GM23338 (cell line): ENCODE data around the gene TAF11L10. TPM values are rescaled to one million over a fixed set of nuclear protein-coding genes. Genes with fewer than 3 reads are reported as not detected.
"Not testable (repeated sequence)": the region's sequence is repeated elsewhere in the genome, so short reads cannot be mapped to it uniquely, and the experiment has no call there.

Experiments
- ATAC-seq: fragments of 200-7000 bp; cut with Tn5 transposase; 3 replicates; pipeline ENCODE4 v1.9.1; 2020
- DNase-seq: peaks from one replicate; pipeline ENCODE4 v3.0.0-alpha.2; 2015; ENCODE audit warnings: low spot score
- H2AFZ ChIP-seq: fragments of 200-600 bp; sonication (generic); 2 replicates; pipeline ENCODE4 v1.8.0; 2016; ENCODE audit warnings: antibody characterized with exemption, mild to moderate bottlenecking, moderate library complexity
- H3F3A ChIP-seq: fragments of 200-600 bp; sonication (generic); replicated peaks from 2 replicates; pipeline ENCODE4 v1.8.0; 2017; ENCODE audit warnings: antibody characterized with exemption, mixed run types, low read depth
- H3K27ac ChIP-seq: fragments of 200-600 bp; sonication (generic); 2 replicates; pipeline ENCODE4 v1.6.1; 2016; ENCODE audit warnings: low read depth
- H3K27me3 ChIP-seq: fragments of 200-600 bp; sonication (generic); 2 replicates; pipeline ENCODE4 v1.8.0; 2016; ENCODE audit warnings: mild to moderate bottlenecking, mixed run types, moderate library complexity; ENCODE audit not compliant: insufficient read depth
- H3K36me3 ChIP-seq: fragments of 200-600 bp; sonication (generic); 2 replicates; pipeline ENCODE4 v1.8.0; 2016; ENCODE audit warnings: mild to moderate bottlenecking; ENCODE audit not compliant: insufficient read depth
- H3K4me1 ChIP-seq: fragments of 200-600 bp; sonication (generic); 2 replicates; pipeline ENCODE4 v1.8.0; 2016; ENCODE audit warnings: mild to moderate bottlenecking, moderate library complexity; ENCODE audit not compliant: insufficient read depth
- H3K4me2 ChIP-seq: fragments of 200-600 bp; sonication (generic); 2 replicates; pipeline ENCODE4 v1.7.1; 2017; ENCODE audit warnings: mixed run types
- H3K4me3 ChIP-seq: fragments of 200-600 bp; sonication (generic); 2 replicates; pipeline ENCODE4 v1.6.1; 2016; ENCODE audit warnings: mixed run types
- H3K79me2 ChIP-seq: fragments of 200-600 bp; sonication (generic); replicated peaks from 2 replicates; pipeline ENCODE4 v1.8.0; 2017; ENCODE audit warnings: mild to moderate bottlenecking; ENCODE audit not compliant: insufficient read depth
- H3K9me2 ChIP-seq: fragments of 200-600 bp; sonication (generic); 2 replicates; pipeline ENCODE4 v1.8.0; 2017; ENCODE audit not compliant: insufficient read depth
- H4K20me1 ChIP-seq: fragments of 200-600 bp; sonication (generic); replicated peaks from 2 replicates; pipeline ENCODE4 v1.8.0; 2017; ENCODE audit warnings: mild to moderate bottlenecking; ENCODE audit not compliant: insufficient read depth
- H3K27ac Mint-ChIP-seq: 2 replicates; pipeline ENCODE4 v1.8.0; 2020; ENCODE audit warnings: inconsistent platforms, mild to moderate bottlenecking, moderate library complexity, mixed read lengths
- H3K27me3 Mint-ChIP-seq: 3 replicates; pipeline ENCODE4 v1.8.0; 2022; ENCODE audit warnings: low read depth, mild to moderate bottlenecking, moderate library complexity, mixed read lengths, inconsistent platforms; ENCODE audit not compliant: insufficient read depth, poor library complexity
- H3K36me3 Mint-ChIP-seq: 3 replicates; pipeline ENCODE4 v1.8.0; 2021; ENCODE audit warnings: low read depth, mild to moderate bottlenecking, inconsistent platforms, moderate library complexity, mixed read lengths
- H3K4me1 Mint-ChIP-seq: 3 replicates; pipeline ENCODE4 v1.8.0; 2020; ENCODE audit warnings: mild to moderate bottlenecking, inconsistent platforms, mixed read lengths
- H3K4me3 Mint-ChIP-seq: 3 replicates; pipeline ENCODE4 v1.8.0; 2021; ENCODE audit warnings: moderate library complexity, mild to moderate bottlenecking, inconsistent platforms, mixed read lengths
- H3K9me3 Mint-ChIP-seq: 3 replicates; pipeline ENCODE4 v1.8.0; 2020; ENCODE audit warnings: moderate library complexity, mild to moderate bottlenecking, inconsistent platforms, mixed read lengths
- CREB1 ChIP-seq: fragments of 250-450 bp; sonication (Bioruptor Pico); IDR thresholded peaks from 2 replicates; pipeline ENCODE4 v1.5.0; 2020; ENCODE audit warnings: low read depth, mild to moderate bottlenecking, moderate library complexity
- EZH2 ChIP-seq: fragments of 200-600 bp; sonication (generic); IDR thresholded peaks from one replicate; pipeline ENCODE4 v1.8.0; 2017; ENCODE audit warnings: antibody characterized with exemption, mild to moderate bottlenecking, low read depth; ENCODE audit not compliant: unreplicated experiment
- EZH2phosphoT487 ChIP-seq: fragments of 200-600 bp; sonication (generic); IDR thresholded peaks from one replicate; pipeline ENCODE4 v1.8.1; 2018; ENCODE audit warnings: antibody characterized with exemption; ENCODE audit not compliant: unreplicated experiment
- JUNB ChIP-seq: IDR thresholded peaks from one replicate; pipeline ENCODE4 v1.6.1; 2016; ENCODE audit warnings: antibody characterized with exemption; ENCODE audit not compliant: unreplicated experiment
- POLR2AphosphoS5 ChIP-seq: IDR thresholded peaks from 2 replicates; pipeline ENCODE4 v1.6.1; 2016; ENCODE audit warnings: antibody characterized with exemption, low read depth
- ZNF114 ChIP-seq: fragments of 250-450 bp; sonication (Bioruptor Pico); IDR thresholded peaks from 2 replicates; pipeline ENCODE4 v1.5.0; 2020; ENCODE audit warnings: mild to moderate bottlenecking, moderate library complexity
- ZNF331 ChIP-seq: fragments of 250-450 bp; sonication (Bioruptor Pico); IDR thresholded peaks from 2 replicates; pipeline ENCODE4 v1.5.0; 2020; ENCODE audit warnings: low read depth, mild to moderate bottlenecking, moderate library complexity
- polyA plus RNA-seq: library from polyadenylated mRNA; unstranded; fragments of >200 nt; fragmentation: Nextera tagmentation; extraction: Ambion mirVana; gene quantifications from 2 replicates; pipeline ENCODE4 v1.2.1, GENCODE V29; 2016
- total RNA-seq: library from RNA; depleted of rRNA; stranded (reverse); fragments of >200 nt; shearing (Covaris generic); gene quantifications from 2 replicates; pipeline ENCODE4 v1.2.3, GENCODE V29; 2014
- TF ChIP-seq, protein P1 (sequence below): fragments of 250-450 bp; sonication (Bioruptor Pico); IDR thresholded peaks from 2 replicates; pipeline ENCODE4 v1.5.0; 2020; ENCODE audit warnings: mild to moderate bottlenecking, moderate library complexity
- TF ChIP-seq, protein P2 (sequence below): IDR thresholded peaks from one replicate; pipeline ENCODE4 v1.6.1; 2018; ENCODE audit warnings: antibody characterized with exemption; ENCODE audit not compliant: unreplicated experiment
- TF ChIP-seq, protein P3 (sequence below): IDR thresholded peaks from 2 replicates; pipeline ENCODE4 v1.6.1; 2016; ENCODE audit warnings: antibody characterized with exemption

The TAF11L10 gene
- total and polyA plus RNA-seq, 2 experiments from 2014 or later = not detected

DNA sequence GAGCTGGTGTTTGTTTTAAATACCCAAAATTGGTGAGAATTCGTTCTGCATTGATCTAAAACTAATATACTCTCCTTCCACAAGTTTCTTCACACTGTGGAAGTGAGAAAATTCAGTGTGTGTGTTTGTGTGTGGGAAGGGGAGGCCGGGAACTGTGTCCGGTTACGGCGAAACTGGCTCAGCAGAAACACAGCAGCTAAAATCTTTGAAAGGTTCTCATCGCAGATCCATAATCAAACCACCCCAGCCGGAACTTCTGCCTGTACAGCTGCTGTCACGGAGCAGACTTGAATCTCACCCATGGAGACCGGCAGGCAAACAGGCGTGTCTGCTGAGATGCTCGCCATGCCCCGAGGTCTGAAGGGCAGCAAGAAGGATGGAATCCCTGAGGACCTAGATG is 34.2 kb upstream of the TAF11L10 start, which contains the start of gene TAF11L13:
Gene TAF11L13 (plus strand): TSS at position 301 of the 400 bp plus-strand sequence.
- H3K36me3 Mint-ChIP-seq, H3K27ac Mint-ChIP-seq, H3K4me3 Mint-ChIP-seq, H3K4me1 ChIP-seq, H3K27me3 Mint-ChIP-seq, H3K79me2 ChIP-seq, H4K20me1 ChIP-seq, H3K27me3 ChIP-seq, H3F3A ChIP-seq, H3K4me2 ChIP-seq, H3K4me3 ChIP-seq, H3K36me3 ChIP-seq, H2AFZ ChIP-seq, DNase-seq, H3K9me2 ChIP-seq, H3K9me3 Mint-ChIP-seq, H3K27ac ChIP-seq, H3K4me1 Mint-ChIP-seq, ATAC-seq: not testable (repeated sequence)

DNA sequence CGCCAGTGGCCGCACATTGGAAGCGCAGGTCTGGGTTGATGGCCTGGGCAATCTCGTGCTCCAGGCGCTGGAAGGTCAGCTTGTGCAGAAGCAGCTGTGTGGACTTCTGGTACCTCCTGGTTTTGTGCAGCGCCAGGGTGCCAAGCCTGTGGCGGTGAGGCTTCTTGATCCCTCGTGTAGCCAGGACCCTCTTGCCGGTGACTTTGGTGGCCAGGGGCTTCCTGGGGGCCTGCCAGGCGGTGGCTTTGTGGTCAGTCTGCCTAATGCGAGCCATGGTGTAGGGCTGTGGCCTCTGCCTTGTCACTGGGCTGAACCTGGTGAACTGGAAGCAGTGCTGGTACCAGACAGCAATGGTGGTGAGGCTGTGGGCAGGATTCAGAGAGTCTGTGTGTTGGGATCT is 28.1 kb upstream of the TAF11L10 start:
- no peaks in the 10 kb centered on the region for H3K4me1 ChIP-seq
- no peak for ATAC-seq
- no peak overlapping the region for H3K4me2 ChIP-seq
- Mint-ChIP-seq H3K4me1 (no peaks in the 10 kb centered on the region), H3K27ac (no peak overlapping the region), H3K4me3 (no peak overlapping the region), H3K36me3 (no peaks in the 10 kb centered on the region), H3K27me3 (peaks cover 2% of the 10 kb centered on the region), H3K9me3 (no peaks in the 10 kb centered on the region)
- no peaks in the 10 kb centered on the region for H4K20me1 ChIP-seq
- no peaks in the 10 kb centered on the region for H3F3A ChIP-seq
- DNase-seq = no peak
- H2AFZ ChIP-seq = no peak overlapping the region
- TF ChIP-seq JUNB (no peak), ZNF114 (no peak), POLR2AphosphoS5 (no peak), EZH2phosphoT487 (no peak), ZNF331 (CRISPR knock-in tag) (no peak), CREB1 (CRISPR knock-in tag) (no peak), EZH2 (no peak)
- TF ChIP-seq, protein P1, sequence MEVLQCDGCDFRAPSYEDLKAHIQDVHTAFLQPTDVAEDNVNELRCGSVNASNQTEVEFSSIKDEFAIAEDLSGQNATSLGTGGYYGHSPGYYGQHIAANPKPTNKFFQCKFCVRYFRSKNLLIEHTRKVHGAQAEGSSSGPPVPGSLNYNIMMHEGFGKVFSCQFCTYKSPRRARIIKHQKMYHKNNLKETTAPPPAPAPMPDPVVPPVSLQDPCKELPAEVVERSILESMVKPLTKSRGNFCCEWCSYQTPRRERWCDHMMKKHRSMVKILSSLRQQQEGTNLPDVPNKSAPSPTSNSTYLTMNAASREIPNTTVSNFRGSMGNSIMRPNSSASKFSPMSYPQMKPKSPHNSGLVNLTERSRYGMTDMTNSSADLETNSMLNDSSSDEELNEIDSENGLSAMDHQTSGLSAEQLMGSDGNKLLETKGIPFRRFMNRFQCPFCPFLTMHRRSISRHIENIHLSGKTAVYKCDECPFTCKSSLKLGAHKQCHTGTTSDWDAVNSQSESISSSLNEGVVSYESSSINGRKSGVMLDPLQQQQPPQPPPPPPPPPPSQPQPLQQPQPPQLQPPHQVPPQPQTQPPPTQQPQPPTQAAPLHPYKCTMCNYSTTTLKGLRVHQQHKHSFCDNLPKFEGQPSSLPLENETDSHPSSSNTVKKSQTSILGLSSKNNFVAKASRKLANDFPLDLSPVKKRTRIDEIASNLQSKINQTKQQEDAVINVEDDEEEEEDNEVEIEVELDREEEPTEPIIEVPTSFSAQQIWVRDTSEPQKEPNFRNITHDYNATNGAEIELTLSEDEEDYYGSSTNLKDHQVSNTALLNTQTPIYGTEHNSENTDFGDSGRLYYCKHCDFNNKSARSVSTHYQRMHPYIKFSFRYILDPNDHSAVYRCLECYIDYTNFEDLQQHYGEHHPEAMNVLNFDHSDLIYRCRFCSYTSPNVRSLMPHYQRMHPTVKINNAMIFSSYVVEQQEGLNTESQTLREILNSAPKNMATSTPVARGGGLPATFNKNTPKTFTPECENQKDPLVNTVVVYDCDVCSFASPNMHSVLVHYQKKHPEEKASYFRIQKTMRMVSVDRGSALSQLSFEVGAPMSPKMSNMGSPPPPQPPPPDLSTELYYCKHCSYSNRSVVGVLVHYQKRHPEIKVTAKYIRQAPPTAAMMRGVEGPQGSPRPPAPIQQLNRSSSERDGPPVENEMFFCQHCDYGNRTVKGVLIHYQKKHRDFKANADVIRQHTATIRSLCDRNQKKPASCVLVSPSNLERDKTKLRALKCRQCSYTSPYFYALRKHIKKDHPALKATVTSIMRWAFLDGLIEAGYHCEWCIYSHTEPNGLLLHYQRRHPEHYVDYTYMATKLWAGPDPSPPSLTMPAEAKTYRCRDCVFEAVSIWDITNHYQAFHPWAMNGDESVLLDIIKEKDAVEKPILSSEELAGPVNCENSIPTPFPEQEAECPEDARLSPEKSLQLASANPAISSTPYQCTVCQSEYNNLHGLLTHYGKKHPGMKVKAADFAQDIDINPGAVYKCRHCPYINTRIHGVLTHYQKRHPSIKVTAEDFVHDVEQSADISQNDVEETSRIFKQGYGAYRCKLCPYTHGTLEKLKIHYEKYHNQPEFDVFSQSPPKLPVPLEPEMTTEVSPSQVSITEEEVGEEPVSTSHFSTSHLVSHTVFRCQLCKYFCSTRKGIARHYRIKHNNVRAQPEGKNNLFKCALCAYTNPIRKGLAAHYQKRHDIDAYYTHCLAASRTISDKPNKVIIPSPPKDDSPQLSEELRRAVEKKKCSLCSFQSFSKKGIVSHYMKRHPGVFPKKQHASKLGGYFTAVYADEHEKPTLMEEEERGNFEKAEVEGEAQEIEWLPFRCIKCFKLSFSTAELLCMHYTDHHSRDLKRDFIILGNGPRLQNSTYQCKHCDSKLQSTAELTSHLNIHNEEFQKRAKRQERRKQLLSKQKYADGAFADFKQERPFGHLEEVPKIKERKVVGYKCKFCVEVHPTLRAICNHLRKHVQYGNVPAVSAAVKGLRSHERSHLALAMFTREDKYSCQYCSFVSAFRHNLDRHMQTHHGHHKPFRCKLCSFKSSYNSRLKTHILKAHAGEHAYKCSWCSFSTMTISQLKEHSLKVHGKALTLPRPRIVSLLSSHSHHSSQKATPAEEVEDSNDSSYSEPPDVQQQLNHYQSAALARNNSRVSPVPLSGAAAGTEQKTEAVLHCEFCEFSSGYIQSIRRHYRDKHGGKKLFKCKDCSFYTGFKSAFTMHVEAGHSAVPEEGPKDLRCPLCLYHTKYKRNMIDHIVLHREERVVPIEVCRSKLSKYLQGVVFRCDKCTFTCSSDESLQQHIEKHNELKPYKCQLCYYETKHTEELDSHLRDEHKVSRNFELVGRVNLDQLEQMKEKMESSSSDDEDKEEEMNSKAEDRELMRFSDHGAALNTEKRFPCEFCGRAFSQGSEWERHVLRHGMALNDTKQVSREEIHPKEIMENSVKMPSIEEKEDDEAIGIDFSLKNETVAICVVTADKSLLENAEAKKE (CRISPR knock-in tag) = no peak
- TF ChIP-seq, protein P2, sequence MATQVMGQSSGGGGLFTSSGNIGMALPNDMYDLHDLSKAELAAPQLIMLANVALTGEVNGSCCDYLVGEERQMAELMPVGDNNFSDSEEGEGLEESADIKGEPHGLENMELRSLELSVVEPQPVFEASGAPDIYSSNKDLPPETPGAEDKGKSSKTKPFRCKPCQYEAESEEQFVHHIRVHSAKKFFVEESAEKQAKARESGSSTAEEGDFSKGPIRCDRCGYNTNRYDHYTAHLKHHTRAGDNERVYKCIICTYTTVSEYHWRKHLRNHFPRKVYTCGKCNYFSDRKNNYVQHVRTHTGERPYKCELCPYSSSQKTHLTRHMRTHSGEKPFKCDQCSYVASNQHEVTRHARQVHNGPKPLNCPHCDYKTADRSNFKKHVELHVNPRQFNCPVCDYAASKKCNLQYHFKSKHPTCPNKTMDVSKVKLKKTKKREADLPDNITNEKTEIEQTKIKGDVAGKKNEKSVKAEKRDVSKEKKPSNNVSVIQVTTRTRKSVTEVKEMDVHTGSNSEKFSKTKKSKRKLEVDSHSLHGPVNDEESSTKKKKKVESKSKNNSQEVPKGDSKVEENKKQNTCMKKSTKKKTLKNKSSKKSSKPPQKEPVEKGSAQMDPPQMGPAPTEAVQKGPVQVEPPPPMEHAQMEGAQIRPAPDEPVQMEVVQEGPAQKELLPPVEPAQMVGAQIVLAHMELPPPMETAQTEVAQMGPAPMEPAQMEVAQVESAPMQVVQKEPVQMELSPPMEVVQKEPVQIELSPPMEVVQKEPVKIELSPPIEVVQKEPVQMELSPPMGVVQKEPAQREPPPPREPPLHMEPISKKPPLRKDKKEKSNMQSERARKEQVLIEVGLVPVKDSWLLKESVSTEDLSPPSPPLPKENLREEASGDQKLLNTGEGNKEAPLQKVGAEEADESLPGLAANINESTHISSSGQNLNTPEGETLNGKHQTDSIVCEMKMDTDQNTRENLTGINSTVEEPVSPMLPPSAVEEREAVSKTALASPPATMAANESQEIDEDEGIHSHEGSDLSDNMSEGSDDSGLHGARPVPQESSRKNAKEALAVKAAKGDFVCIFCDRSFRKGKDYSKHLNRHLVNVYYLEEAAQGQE = no peak
- TF ChIP-seq, protein P3, sequence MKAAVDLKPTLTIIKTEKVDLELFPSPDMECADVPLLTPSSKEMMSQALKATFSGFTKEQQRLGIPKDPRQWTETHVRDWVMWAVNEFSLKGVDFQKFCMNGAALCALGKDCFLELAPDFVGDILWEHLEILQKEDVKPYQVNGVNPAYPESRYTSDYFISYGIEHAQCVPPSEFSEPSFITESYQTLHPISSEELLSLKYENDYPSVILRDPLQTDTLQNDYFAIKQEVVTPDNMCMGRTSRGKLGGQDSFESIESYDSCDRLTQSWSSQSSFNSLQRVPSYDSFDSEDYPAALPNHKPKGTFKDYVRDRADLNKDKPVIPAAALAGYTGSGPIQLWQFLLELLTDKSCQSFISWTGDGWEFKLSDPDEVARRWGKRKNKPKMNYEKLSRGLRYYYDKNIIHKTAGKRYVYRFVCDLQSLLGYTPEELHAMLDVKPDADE = no peak
- no peaks in the 10 kb centered on the region for H3K36me3 ChIP-seq
- H3K79me2 ChIP-seq = no peaks in the 10 kb centered on the region
- no peak overlapping the region for H3K4me3 ChIP-seq
- no peak overlapping the region for H3K27ac ChIP-seq
- H3K27me3 ChIP-seq = no peaks in the 10 kb centered on the region
- H3K9me2 ChIP-seq = no peaks in the 10 kb centered on the region
